Smooth muscle cell of the brain vasculature (primary cell): ENCODE measurements around the gene CERK.
A peak's percentile ranks its signal among the peaks of the same experiment; 100 is the strongest.

Source experiments
- DNase-seq: peaks from one replicate; pipeline ENCODE4 v3.0.0-alpha.2; 2012; ENCODE audit warnings: low read depth, low spot score

The CERK gene

GRCh38 chr22:46766611-46767010 is 28.6 kb upstream of the CERK start:
- no peak for DNase-seq

GRCh38 chr22:46764779-46765485 is 26.9 kb upstream of the CERK start:
- DNase-seq: no peak

DNA sequence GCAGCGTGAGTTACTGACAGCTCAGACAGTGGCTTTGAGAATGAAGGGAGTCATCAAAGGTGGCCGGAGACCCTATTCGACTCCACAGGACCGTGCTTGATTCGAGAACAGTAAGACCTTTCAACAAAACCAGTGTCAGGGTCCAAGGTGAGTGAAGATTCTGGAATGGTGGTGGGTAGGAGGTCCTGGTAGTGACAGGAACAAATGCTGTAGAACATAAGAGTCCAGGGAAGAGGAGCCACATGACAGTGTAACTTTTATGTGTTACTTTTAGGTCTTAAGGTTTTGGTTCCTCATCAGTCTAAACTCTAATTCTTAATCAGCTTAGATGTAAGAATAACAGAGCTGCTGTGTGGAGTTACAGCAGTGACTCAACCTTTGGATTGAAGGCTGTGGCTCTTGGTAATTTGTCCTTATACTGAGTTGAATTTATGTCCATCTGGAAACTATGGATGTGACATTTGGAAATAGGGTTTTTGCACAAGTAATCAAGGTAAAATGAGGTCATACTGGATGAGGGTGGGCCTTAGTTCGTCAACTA is 26.2 kb upstream of the CERK start:
- no peak for DNase-seq

DNA sequence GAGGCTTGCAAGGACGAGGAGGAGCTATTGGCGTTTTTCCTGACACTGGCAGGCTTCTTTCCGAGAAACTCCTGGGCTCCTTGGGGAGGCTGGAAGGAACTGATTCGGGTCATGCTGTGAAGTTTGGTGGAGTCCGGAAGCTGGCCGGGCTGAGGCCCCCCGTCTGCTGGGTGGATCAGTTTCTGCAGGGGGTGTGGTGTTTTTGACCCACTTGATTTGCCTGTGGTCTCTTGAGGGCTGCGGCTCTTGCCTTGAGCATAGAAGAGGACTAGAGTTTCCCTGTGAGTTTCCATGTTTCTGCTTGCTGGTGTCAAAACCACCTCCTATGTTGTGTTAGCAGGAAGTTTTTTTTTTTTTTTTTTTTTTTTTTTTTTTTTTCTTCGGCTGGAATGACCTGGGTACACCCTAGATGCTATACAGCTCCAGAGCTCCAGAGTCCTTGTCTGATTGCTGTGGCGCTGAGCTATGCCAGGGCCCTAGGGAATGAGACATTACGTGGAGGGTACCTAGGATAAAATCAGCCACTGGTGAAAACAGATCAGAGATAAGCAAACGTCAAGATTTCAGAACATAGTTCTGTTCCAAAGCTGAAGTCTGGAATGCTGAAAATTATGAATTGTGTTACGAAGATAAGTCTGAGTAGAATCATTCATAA is 25.1 kb upstream of the CERK start:
- peak; percentile 64 for DNase-seq

DNA sequence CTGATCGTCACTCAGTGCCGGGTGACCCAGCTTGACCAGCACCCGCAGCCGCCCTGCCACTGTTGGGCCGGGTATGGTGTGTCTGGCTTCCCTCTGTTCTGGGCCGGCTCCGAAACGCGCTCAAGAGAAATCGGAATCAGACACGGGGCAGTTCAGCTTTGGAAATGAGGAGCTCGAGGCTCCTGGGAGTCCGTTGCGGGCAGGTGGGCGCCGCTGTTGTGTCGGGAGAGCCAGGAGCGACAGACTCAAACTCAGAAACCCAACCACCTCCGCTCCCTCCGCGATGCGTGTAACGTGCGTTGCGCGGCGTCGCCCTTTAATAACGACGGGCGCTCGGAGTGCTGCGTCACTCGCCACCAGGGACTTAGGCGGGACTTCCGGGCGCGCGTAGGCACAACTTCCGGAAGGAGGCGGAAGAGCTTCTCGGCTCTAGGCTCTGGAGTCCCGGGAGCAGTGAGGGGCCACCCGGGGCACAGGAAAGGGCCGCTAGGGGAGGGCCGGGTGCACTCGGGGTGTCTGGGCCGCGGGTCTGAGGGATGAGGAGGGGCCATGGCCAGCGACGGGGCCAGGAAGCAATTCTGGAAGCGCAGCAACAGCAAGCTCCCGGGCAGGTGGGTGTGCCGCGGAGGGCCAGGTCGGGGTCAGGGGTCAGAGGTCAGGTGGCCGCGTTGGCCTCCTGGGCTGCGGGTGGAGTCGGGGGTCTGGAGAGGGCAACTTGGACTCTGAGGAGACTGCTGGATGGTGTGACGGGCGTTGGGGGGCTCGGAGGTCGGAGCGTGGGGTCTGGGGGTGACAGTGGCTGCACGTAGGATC is 24.4 kb upstream of the CERK start, which contains the start of gene TBC1D22A:
Gene TBC1D22A, plus strand, starts transcription at position 413 of the 813 bp plus-strand sequence. Its CDS starts 137 bp downstream, at position 550.
- peak; percentile 83 for DNase-seq

- DNase-seq: no peak
Observed at GRCh38 chr22:46761539-46762237, 23.6 kb upstream of the CERK start.

DNA sequence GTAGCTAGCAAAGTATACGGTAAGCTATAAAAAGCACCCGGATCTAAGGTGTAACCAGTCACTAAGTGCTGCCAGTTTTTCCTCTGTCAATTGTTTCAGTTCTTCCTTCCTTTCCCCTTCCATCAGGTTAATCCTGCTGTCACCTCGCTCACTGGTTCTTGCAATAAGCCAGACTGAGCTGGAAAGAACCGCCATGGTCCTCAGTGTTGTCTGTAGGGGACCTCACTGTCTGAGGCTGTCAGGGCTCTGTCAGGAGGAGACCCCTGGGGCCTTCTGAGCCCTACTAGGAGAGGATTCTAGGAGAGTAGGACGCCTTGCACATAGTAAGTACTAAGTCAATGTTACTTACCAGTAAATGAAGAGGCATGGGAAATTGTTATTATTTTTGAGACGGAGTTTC is 23.0 kb upstream of the CERK start:
- no peak for DNase-seq

- no peak for DNase-seq
Observed at GRCh38 chr22:46758867-46759290, 20.8 kb upstream of the CERK start.

DNA sequence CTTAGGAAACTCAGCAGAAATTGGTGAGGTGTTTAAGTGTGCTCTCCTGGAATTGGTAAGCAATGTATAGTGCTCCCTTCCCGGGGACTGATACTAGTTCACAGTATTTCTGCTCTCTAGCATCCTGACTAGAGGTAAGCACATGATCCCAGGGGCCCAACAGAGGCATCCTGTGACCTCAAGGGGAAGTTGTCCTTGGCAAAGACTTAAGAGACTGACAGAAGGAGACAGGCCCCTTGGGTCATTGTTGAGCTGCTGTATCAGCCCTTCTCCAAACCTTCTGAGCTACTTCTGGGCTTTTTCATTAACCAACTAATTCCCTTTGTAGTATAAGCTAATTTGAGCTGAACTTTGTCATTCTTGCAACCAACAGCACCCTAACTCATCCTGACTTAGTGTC is 20.1 kb upstream of the CERK start:
- no peak for DNase-seq

DNA sequence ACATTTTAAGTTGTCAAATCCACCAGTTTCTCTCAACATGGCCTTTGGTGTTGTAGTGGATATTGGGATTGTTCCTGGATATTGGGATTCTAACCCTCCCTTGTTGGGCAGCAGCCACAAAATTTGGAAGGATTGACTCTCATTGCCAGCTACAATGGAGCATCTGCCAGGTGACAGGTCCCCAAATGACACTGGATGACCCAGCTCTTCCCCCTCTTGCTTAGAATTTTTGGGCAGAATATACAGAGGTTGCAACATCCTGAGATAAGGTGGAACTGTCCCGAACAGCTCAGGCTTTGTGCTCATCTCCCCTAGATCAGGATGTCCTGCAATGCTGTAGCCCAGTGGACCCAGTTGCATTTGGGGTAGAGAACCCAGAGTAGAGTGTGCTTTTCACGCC is 19.1 kb upstream of the CERK start:
- no peak for DNase-seq

- DNase-seq: no peak
Observed at GRCh38 chr22:46756097-46756496, 18.0 kb upstream of the CERK start.

GRCh38 chr22:46755525-46755924 is 17.5 kb upstream of the CERK start:
- DNase-seq: no peak

GRCh38 chr22:46754826-46755225 is 16.8 kb upstream of the CERK start:
- no peak for DNase-seq

DNA sequence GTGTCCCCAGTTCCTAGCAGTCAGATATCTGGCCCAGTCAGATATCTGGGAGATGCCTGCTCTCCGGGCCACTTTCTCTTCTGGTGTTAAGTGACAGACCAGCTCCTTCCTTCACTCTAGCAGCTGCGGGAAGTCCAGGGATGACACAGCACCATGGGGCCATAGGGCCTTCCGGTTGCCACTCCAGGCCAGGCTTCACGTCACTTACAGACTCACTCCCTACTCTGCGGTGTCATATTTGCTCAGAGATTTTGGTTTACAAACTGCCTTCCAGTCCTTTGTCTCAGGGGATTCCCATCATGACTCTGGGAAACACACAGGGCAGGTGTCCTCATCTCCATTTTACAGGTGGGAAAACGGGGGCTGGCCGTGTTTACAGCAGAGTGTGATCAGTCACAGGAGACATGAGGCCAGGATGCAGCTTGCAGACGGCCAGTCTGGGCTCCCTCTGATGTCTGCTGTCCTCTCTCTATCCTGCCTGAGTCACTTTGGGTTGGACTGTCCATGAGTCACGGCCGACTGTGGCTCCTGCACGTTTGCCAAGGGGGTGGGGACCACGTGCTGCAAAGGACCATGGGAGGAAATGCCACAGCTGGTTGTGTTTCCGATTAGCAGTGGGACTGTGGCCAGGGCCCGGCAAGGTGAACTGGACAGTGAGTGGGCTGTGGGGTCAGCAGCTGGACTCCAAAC is 16.2 kb upstream of the CERK start:
- peak; percentile 82 for DNase-seq

DNA sequence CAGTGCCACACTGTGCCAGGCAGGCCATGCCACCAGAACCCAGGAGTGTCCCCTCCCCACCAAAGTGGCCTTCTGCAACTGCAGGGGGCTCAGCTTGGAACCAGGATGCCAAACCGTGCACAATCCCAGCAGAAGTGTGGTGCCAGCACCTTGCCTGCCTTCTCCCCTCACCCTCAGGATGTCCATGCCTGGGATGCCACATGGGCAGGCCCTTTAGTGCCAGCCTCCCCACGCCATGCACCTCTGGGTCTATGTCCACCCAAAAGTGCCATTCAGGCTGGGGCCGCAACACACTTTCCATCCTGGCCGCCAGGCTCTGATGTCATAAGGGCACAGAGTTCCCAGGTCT is 15.7 kb upstream of the CERK start:
- no peak for DNase-seq

GRCh38 chr22:46753360-46753759 is 15.3 kb upstream of the CERK start:
- DNase-seq: no peak

GRCh38 chr22:46752988-46753310 is 14.9 kb upstream of the CERK start:
- DNase-seq: no peak

GRCh38 chr22:46752286-46752987 is 14.4 kb upstream of the CERK start:
- DNase-seq: no peak

- DNase-seq: no peak
Observed at GRCh38 chr22:46750863-46751443, 12.9 kb upstream of the CERK start.

GRCh38 chr22:46750530-46750800 is 12.4 kb upstream of the CERK start:
- no peak for DNase-seq
